ENCODE results near the gene IZUMO1. TPM values are rescaled to one million over a fixed set of nuclear protein-coding genes. Genes with fewer than 3 reads are reported as not detected.

The IZUMO1 gene
- total and polyA plus RNA-seq, 11 donors: 0.13 to 0.93 (median 0.50) TPM

GRCh38 chr19:48738557-48739403 is 7.9 kb downstream of the IZUMO1 start:
- WGBS, 4 donors: 2 to 15% (median 3%) methylated on average over 6 to 96 of the region's 96 CpGs
- Histone ChIP-seq H3K9me3 (no peaks in the 10 kb centered on the region), H3K4me3 (peak overlapping the region; percentile 30 to 95 (median 70)), H3K36me3 (peaks cover 0 to 15% (median 0%) of the 10 kb centered on the region in 9 donors), H3K4me1 (peaks cover 0 to 34% (median 15%) of the 10 kb centered on the region in 12 donors), H3K27ac (peak overlapping the region; percentile 82 to 99 (median 90)), H3K27me3 (peaks cover 0 to 11% (median 0%) of the 10 kb centered on the region in 9 donors)
- intact Hi-C loops (cut with DNase I): loop anchor here in 8 of 10 donors (2.0 to 10.0 kb wide), 3 partner anchors 61 to 64 kb away; partner anchors contain the start of gene NTN5 (in 5 of the 8)
- DNase-seq (peak; percentile 95 to 98 (median 96)), ATAC-seq (peak; percentile 78 to 91 (median 84))
- peak in 1 of 2 donors; percentile 45 for TF ChIP-seq POLR2A (IDR thresholded peaks at IDR 0.05)
- TF ChIP-seq, protein P1, sequence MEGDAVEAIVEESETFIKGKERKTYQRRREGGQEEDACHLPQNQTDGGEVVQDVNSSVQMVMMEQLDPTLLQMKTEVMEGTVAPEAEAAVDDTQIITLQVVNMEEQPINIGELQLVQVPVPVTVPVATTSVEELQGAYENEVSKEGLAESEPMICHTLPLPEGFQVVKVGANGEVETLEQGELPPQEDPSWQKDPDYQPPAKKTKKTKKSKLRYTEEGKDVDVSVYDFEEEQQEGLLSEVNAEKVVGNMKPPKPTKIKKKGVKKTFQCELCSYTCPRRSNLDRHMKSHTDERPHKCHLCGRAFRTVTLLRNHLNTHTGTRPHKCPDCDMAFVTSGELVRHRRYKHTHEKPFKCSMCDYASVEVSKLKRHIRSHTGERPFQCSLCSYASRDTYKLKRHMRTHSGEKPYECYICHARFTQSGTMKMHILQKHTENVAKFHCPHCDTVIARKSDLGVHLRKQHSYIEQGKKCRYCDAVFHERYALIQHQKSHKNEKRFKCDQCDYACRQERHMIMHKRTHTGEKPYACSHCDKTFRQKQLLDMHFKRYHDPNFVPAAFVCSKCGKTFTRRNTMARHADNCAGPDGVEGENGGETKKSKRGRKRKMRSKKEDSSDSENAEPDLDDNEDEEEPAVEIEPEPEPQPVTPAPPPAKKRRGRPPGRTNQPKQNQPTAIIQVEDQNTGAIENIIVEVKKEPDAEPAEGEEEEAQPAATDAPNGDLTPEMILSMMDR (IDR thresholded peaks at IDR 0.05): peak in 10 of 12 donors; percentile 24 to 66 (median 44)

DNA sequence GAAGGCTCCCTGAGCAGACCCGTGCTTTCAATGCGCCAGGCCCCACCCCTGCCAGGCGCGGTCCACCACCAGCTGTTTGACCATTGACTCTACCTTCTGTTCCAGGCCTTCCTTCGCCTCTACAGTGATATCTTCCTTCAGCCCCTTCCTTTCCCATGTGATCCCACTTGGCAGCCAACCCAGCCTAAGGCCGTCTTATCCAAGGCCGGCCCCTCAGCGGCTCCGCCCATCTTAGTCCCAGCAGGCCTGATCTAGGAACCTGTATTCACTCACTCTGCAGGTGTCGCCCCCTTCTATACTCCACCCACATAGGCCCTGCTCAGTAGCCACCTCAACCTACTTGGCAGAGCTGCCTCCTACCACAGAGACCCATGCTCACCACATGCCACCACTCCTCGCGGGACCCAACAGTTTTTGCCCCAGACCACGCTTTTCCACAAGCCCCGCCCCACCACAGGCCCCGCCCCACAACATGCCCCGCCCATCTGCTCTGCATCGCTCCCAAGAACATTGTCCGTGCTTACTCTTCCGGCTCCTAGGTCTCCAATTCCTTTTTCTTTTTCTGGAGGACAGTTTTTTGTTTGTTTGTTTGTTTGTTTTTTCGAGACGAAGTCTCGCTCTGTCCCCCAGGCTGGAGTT is 9.2 kb downstream of the IZUMO1 start:
- DNase-seq (peak in 4 of 5 donors; percentile 45 to 58 (median 54)), ATAC-seq (peak in 2 of 4 donors; percentile 1 to 6)
- H3K27ac ChIP-seq: peak overlapping the region in 1 of 12 donors; percentile 64
- H3K4me3 ChIP-seq: peak overlapping the region in 10 of 12 donors; percentile 60 to 95 (median 74)
- TF ChIP-seq POLR2A (IDR thresholded peaks at IDR 0.05): no peak
- intact Hi-C loops (cut with DNase I): loop anchor here in 6 of 10 donors (5.0 to 10.0 kb wide), 2 partner anchors 60 to 63 kb away; partner anchors contain the start of gene NTN5 (in 5 of the 6)
- peaks cover 0 to 11% (median 0%) of the 10 kb centered on the region in 9 donors for H3K27me3 ChIP-seq
- 51 to 60% (median 54%) methylated on average over 22 of the region's 22 CpGs for WGBS, 4 donors
- H3K36me3 ChIP-seq: peaks cover 0 to 28% (median 8%) of the 10 kb centered on the region in 9 donors
- H3K4me1 ChIP-seq: peaks cover 0 to 34% (median 15%) of the 10 kb centered on the region in 12 donors
- no peaks in the 10 kb centered on the region for H3K9me3 ChIP-seq

GRCh38 chr19:48735031-48735615 is 11.6 kb downstream of the IZUMO1 start:
- DNase-seq: peak in 1 of 5 donors; percentile 27
- TF ChIP-seq, protein P1 (IDR thresholded peaks at IDR 0.05): no peak
- no peak for TF ChIP-seq POLR2A (IDR thresholded peaks at IDR 0.05)
- Histone ChIP-seq H3K36me3 (peaks cover 0 to 50% (median 9%) of the 10 kb centered on the region in 9 donors), H3K27me3 (peaks cover 0 to 11% (median 0%) of the 10 kb centered on the region in 9 donors), H3K4me3 (peak overlapping the region in 2 of 12 donors; percentile 2 to 19), H3K27ac (no peak overlapping the region), H3K9me3 (no peaks in the 10 kb centered on the region), H3K4me1 (peaks cover 0 to 21% (median 11%) of the 10 kb centered on the region in 12 donors)
- 47 to 52% (median 47%) methylated on average over 22 to 38 of the region's 38 CpGs for WGBS, 4 donors
- intact Hi-C loops (cut with DNase I): loop anchor here in 6 of 10 donors (5.0 to 10.0 kb wide), 2 partner anchors 58 to 60 kb away; partner anchors contain the start of gene NTN5 (in 5 of the 6)
- no peak for ATAC-seq

DNA sequence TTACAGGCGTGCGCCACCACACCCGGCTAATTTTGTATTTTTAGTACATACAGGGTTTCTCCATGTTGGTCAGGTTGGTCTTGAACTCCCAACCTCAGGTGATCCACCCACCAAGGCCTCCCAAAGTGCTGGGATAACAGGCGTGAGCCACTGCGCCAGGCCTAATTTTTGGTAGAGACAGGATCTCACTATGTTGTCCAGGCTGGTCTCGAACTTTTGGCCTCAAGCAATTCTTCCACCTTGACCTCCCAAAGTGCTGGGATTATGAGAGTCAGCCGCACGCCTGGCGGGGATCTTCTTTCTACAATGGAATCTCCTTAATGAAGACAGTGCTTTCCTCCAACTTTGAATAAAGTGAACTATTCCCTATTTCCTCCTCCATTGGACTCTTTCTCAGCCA is 12.1 kb downstream of the IZUMO1 start:
- intact Hi-C loops (cut with DNase I): loop anchor here in 6 of 10 donors (5.0 to 10.0 kb wide), 2 partner anchors 57 to 60 kb away; partner anchors contain the start of gene NTN5 (in 5 of the 6)
- Histone ChIP-seq H3K4me3 (no peak overlapping the region), H3K9me3 (no peaks in the 10 kb centered on the region), H3K27me3 (peaks cover 0 to 7% (median 0%) of the 10 kb centered on the region in 9 donors), H3K4me1 (peaks cover 0 to 21% (median 11%) of the 10 kb centered on the region in 12 donors), H3K36me3 (peaks cover 0 to 55% (median 9%) of the 10 kb centered on the region in 9 donors), H3K27ac (no peak overlapping the region)
- ATAC-seq (no peak), DNase-seq (no peak)
- no peak for TF ChIP-seq POLR2A (IDR thresholded peaks at IDR 0.05)
- TF ChIP-seq, protein P1 (IDR thresholded peaks at IDR 0.05): no peak
- 96 to 99% (median 96%) methylated on average over 9 of the region's 9 CpGs for WGBS, 4 donors
